Measurements from ENCODE around the gene NLGN1.

NLGN1 gene

GRCh38 chr3:173663696-173664111, 266.2 kb downstream of the NLGN1 start:
- Mint-ChIP-seq H3K36me3 (ENCODE audit: low read depth) (no peaks in the 10 kb centered on the region), H3K4me3 (no peak overlapping the region), H3K27me3 (no peaks in the 10 kb centered on the region), H3K9me3 (no peaks in the 10 kb centered on the region), H3K27ac (no peak overlapping the region), H3K4me1 (ENCODE audit: low read depth) (no peaks in the 10 kb centered on the region)

DNA sequence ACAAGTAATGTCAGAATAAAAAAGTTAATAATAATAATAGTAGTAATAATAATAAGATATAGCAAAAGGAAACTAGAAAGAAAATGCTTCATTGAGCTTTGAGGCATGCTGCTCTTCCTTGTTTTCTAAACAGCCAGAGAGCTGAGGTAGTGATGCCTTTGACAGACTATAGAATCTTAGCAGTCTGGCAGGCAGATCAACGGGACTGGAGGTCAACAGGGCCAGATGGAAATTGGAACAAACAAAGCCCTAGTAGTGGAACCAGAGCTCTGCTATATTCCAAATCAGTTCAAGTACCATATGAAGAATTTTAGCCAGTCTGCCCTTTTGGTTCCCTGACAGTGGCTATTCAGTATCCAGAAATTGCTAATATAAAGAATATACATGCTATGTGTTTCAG, 278.6 kb downstream of the NLGN1 start:
- H3K4me1 Mint-ChIP-seq (ENCODE audit: low read depth) = no peaks in the 10 kb centered on the region
- H3K36me3 Mint-ChIP-seq (ENCODE audit: low read depth) = no peaks in the 10 kb centered on the region
- no peak overlapping the region for H3K4me3 Mint-ChIP-seq
- H3K27me3 Mint-ChIP-seq = no peaks in the 10 kb centered on the region
- peaks cover 5% of the 10 kb centered on the region for H3K9me3 Mint-ChIP-seq
- no peak overlapping the region for H3K27ac Mint-ChIP-seq

GRCh38 chr3:173681188-173681678, 283.7 kb downstream of the NLGN1 start:
- Mint-ChIP-seq H3K27me3 (no peaks in the 10 kb centered on the region), H3K36me3 (ENCODE audit: low read depth) (no peaks in the 10 kb centered on the region), H3K4me1 (ENCODE audit: low read depth) (no peaks in the 10 kb centered on the region), H3K9me3 (peaks cover 3% of the 10 kb centered on the region), H3K27ac (no peak overlapping the region), H3K4me3 (no peak overlapping the region)

GRCh38 chr3:173685456-173685855, 287.9 kb downstream of the NLGN1 start:
- H3K4me3 Mint-ChIP-seq = no peak overlapping the region
- no peaks in the 10 kb centered on the region for H3K36me3 Mint-ChIP-seq (ENCODE audit: low read depth)
- no peak overlapping the region for H3K27ac Mint-ChIP-seq
- H3K27me3 Mint-ChIP-seq = no peaks in the 10 kb centered on the region
- H3K9me3 Mint-ChIP-seq = peaks cover 6% of the 10 kb centered on the region
- no peaks in the 10 kb centered on the region for H3K4me1 Mint-ChIP-seq (ENCODE audit: low read depth)

- no peaks in the 10 kb centered on the region for H3K27me3 Mint-ChIP-seq
- H3K27ac Mint-ChIP-seq = no peak overlapping the region
- no peaks in the 10 kb centered on the region for H3K4me1 Mint-ChIP-seq (ENCODE audit: low read depth)
- peaks cover 3% of the 10 kb centered on the region for H3K9me3 Mint-ChIP-seq
- no peaks in the 10 kb centered on the region for H3K36me3 Mint-ChIP-seq (ENCODE audit: low read depth)
- no peak overlapping the region for H3K4me3 Mint-ChIP-seq
Observed at GRCh38 chr3:173688216-173688842, 290.8 kb downstream of the NLGN1 start.

- H3K27me3 Mint-ChIP-seq = no peaks in the 10 kb centered on the region
- H3K4me1 Mint-ChIP-seq (ENCODE audit: low read depth) = no peaks in the 10 kb centered on the region
- H3K36me3 Mint-ChIP-seq (ENCODE audit: low read depth) = no peaks in the 10 kb centered on the region
- H3K9me3 Mint-ChIP-seq = peaks cover 3% of the 10 kb centered on the region
- no peak overlapping the region for H3K4me3 Mint-ChIP-seq
- no peak overlapping the region for H3K27ac Mint-ChIP-seq
Observed at GRCh38 chr3:173690542-173691180, 293.1 kb downstream of the NLGN1 start.

DNA sequence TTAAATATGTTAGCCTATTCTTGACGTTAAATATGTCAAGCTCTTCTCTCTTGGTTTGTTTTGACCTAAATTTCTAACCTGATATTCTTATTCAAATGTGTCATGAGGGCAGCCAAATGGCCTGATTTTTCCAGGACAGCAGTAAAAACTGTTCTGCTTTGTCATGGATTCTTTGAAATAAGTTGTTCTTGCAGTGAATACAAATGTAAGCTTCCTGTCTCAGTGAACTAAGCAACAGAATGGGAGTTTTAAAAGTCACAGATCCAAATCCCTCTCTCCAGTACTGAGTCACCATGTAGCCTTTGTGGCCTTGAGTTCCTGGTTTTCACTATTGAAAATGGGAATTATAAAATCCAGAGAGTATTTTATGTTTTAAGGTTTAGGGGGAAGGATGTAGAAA, 301.8 kb downstream of the NLGN1 start:
- H3K4me3 Mint-ChIP-seq = no peak overlapping the region
- H3K27ac Mint-ChIP-seq = no peak overlapping the region
- no peaks in the 10 kb centered on the region for H3K36me3 Mint-ChIP-seq (ENCODE audit: low read depth)
- H3K27me3 Mint-ChIP-seq = no peaks in the 10 kb centered on the region
- H3K4me1 Mint-ChIP-seq (ENCODE audit: low read depth) = no peaks in the 10 kb centered on the region
- H3K9me3 Mint-ChIP-seq = no peaks in the 10 kb centered on the region

DNA sequence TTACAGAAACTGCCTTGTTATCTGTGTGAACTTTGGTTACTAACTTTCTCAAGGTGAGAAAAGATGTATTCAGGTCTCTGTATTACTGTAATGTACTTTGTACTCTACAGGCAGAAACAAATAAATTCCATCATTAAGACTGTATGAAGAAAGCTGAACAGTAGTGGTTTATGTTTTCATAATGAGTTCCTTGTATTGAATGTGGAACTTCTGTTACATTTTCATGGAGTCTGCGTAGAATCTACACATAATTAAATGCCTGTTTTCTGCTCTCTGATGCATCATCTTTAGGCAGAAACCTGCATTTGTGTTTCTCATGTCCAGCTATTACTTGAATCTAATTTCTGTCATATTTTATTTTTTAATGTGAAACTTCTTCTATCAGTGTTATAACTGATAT, 302.8 kb downstream of the NLGN1 start:
- Mint-ChIP-seq H3K27ac (no peak overlapping the region), H3K27me3 (no peaks in the 10 kb centered on the region), H3K4me1 (ENCODE audit: low read depth) (no peaks in the 10 kb centered on the region), H3K9me3 (no peaks in the 10 kb centered on the region), H3K4me3 (no peak overlapping the region), H3K36me3 (ENCODE audit: low read depth) (no peaks in the 10 kb centered on the region)

- no peaks in the 10 kb centered on the region for H3K36me3 Mint-ChIP-seq (ENCODE audit: low read depth)
- no peaks in the 10 kb centered on the region for H3K9me3 Mint-ChIP-seq
- no peak overlapping the region for H3K4me3 Mint-ChIP-seq
- H3K27me3 Mint-ChIP-seq = no peaks in the 10 kb centered on the region
- H3K4me1 Mint-ChIP-seq (ENCODE audit: low read depth) = no peaks in the 10 kb centered on the region
- no peak overlapping the region for H3K27ac Mint-ChIP-seq
Observed at GRCh38 chr3:173702561-173702960, 305.0 kb downstream of the NLGN1 start.

DNA sequence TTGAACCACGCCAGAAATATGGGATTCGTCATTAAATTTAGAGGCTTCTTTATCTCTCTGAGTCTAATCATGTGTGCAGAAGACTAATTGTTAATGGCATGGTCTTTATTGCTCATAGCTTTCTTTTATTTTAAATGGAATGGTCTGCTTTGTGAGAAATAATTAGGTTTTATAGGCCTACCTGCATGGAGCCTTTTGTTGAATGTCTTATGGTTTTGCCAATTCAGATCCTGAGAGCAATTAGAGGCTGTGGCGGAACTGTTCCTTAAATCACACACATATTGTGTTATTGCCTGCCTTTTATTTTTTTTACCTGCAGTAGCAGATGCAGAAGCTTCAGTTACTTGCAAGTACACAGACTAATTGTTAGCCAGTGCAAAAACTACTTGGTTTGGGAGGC, 306.2 kb downstream of the NLGN1 start:
- Mint-ChIP-seq H3K4me1 (ENCODE audit: low read depth) (no peaks in the 10 kb centered on the region), H3K27ac (no peak overlapping the region), H3K27me3 (no peaks in the 10 kb centered on the region), H3K9me3 (no peaks in the 10 kb centered on the region), H3K36me3 (ENCODE audit: low read depth) (no peaks in the 10 kb centered on the region), H3K4me3 (no peak overlapping the region)

DNA sequence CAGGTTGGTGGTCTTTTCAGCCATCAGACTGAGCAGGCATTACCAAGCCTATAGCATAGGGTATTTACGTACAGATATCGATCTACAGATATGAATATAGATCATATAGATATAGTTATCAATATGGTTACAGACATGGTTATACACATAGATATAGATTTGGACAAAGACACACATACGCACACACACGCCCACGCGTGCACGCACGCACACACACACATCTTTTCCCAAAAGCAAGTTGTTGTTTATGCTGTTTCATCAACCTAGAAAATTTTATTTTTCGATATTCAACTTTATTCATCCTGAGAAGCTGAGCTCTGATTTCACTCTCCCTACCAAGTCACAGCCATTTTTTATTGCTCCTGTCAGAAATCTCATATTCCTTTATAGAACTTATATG, 309.1 kb downstream of the NLGN1 start:
- H3K27ac Mint-ChIP-seq = no peak overlapping the region
- no peaks in the 10 kb centered on the region for H3K36me3 Mint-ChIP-seq (ENCODE audit: low read depth)
- H3K4me1 Mint-ChIP-seq (ENCODE audit: low read depth) = no peaks in the 10 kb centered on the region
- no peaks in the 10 kb centered on the region for H3K9me3 Mint-ChIP-seq
- H3K4me3 Mint-ChIP-seq = no peak overlapping the region
- no peaks in the 10 kb centered on the region for H3K27me3 Mint-ChIP-seq

DNA sequence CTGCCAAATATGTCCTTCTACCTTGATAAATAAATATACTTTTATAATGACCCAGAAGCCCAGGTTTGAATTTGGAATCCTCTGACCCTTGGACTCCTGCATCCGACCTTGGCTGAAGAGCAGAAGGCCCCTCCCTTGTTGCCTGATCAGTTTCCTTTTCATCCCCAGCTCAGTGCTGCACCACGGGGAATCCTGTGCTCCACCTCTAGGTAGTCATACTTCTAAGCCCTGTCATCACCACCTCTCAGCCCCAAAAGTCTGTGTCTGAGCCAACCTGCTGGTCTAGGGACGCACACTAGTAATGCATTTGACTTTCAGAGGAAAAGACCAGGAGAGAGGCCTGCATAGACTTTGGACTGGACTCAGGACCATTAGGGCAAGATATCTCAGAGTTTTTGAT, 310.6 kb downstream of the NLGN1 start:
- H3K4me3 Mint-ChIP-seq = no peak overlapping the region
- no peaks in the 10 kb centered on the region for H3K27me3 Mint-ChIP-seq
- no peak overlapping the region for H3K27ac Mint-ChIP-seq
- no peaks in the 10 kb centered on the region for H3K4me1 Mint-ChIP-seq (ENCODE audit: low read depth)
- peaks cover 4% of the 10 kb centered on the region for H3K9me3 Mint-ChIP-seq
- no peaks in the 10 kb centered on the region for H3K36me3 Mint-ChIP-seq (ENCODE audit: low read depth)

DNA sequence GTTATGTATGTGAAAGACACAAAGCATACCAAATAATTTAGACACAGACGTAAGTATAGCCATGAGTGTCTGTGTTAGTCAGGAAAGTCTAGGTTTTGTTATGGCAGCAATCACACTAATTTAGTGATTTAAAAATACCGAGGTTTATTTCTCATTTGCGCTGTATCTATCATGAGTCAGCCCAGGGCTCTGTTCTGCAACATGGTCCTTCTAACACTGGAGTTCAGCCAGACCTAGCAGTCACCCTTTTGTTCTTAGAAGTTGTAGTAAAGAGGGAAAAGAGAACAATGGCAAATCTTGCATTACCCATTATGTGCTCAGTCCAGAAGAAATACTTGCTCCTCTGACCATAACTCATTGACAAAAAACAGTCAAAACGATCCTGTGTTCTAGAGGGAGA, 311.5 kb downstream of the NLGN1 start:
- Mint-ChIP-seq H3K36me3 (ENCODE audit: low read depth) (no peaks in the 10 kb centered on the region), H3K4me3 (no peak overlapping the region), H3K27me3 (no peaks in the 10 kb centered on the region), H3K27ac (no peak overlapping the region), H3K9me3 (peaks cover 4% of the 10 kb centered on the region), H3K4me1 (ENCODE audit: low read depth) (no peaks in the 10 kb centered on the region)

- H3K9me3 Mint-ChIP-seq = peaks cover 4% of the 10 kb centered on the region
- H3K4me1 Mint-ChIP-seq (ENCODE audit: low read depth) = no peaks in the 10 kb centered on the region
- no peak overlapping the region for H3K4me3 Mint-ChIP-seq
- H3K27ac Mint-ChIP-seq = no peak overlapping the region
- H3K27me3 Mint-ChIP-seq = no peaks in the 10 kb centered on the region
- no peaks in the 10 kb centered on the region for H3K36me3 Mint-ChIP-seq (ENCODE audit: low read depth)
Observed at GRCh38 chr3:173711619-173712018, 314.1 kb downstream of the NLGN1 start.

DNA sequence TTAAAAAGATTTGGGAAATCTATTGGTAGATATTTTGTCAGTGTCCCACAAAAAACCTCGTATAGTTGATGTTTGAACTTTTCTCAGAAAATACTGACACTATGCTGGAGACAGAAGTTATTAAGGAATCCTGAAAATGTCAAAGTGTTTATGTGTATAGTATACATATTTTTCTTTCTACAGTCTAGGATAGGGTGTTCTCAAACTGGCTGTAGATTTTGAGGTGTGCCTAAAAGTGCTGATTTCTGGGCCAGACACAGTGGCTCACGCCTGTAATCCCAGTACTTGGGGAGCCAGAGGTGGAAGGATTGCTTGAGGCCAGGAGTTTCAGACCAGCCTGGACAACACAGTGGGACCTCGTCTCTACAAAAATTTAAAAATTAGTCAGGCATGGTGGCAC, 322.0 kb downstream of the NLGN1 start:
- Mint-ChIP-seq H3K4me3 (no peak overlapping the region), H3K4me1 (ENCODE audit: low read depth) (no peaks in the 10 kb centered on the region), H3K27me3 (no peaks in the 10 kb centered on the region), H3K9me3 (peaks cover 8% of the 10 kb centered on the region), H3K27ac (no peak overlapping the region), H3K36me3 (ENCODE audit: low read depth) (no peaks in the 10 kb centered on the region)

DNA sequence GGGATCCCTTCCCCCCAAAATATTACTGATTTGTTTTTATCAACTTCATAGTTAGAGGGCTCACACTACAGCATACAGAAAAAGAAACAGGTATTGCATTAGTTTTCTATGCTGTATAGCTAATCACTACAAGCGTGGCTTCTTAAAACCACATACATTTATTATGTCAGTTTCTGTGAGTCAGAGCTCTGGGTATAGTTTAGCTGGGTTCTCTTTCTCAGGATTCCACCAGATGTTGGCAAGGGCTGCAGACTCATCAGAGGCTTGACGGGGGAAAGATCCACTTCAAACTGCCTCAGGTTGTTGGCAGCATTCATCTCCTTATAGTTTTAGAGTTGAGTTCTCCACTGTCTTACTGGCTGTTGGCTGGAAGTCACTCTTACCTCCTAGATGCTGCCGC, 328.0 kb downstream of the NLGN1 start:
- Mint-ChIP-seq H3K4me1 (ENCODE audit: low read depth) (no peaks in the 10 kb centered on the region), H3K4me3 (no peak overlapping the region), H3K27me3 (no peaks in the 10 kb centered on the region), H3K36me3 (ENCODE audit: low read depth) (no peaks in the 10 kb centered on the region), H3K27ac (no peak overlapping the region), H3K9me3 (peaks cover 12% of the 10 kb centered on the region)

Data from stimulated activated naive CD8-positive, alpha-beta T cell treated with anti-CD3 and anti-CD28 coated beads, Interleukin-15, Interleukin-2, amounts not matched to agents 100 ng/mL and 50 ng/mL, for 24 hours (primary cell).